CD4-positive, alpha-beta T cell treated with Interleukin-15 for 1 hour (primary cell): ENCODE results near the gene CCDC15.

ENCODE experiments used
- DNase-seq: peaks from one replicate; pipeline ENCODE4 v3.0.0-alpha.2; 2020

Gene CCDC15

GRCh38 chr11:125070699-125071254 lies 116.8 kb downstream of the CCDC15 start:
- DNase-seq: peak; percentile 87

DNA sequence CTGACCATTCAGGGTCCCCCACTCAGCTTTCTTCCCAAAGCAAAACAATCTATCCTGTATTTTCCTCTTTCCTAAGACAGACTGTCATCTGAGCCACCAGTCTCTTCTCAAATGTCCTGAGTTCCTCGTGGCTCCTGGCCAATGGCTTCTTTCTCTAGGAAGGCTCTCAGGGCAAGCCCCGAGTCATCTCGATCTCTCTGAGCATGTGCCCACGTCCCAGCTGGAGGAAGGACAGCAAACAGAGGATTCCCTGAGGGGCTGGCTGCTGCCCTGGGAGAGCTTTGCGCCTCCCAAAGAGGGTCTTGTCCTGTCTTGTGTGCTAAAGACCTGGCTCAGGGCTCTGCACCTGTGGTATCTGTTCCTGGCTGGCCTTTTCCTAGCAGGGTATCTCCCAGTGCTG lies 117.4 kb downstream of the CCDC15 start:
- no peak for DNase-seq

DNA sequence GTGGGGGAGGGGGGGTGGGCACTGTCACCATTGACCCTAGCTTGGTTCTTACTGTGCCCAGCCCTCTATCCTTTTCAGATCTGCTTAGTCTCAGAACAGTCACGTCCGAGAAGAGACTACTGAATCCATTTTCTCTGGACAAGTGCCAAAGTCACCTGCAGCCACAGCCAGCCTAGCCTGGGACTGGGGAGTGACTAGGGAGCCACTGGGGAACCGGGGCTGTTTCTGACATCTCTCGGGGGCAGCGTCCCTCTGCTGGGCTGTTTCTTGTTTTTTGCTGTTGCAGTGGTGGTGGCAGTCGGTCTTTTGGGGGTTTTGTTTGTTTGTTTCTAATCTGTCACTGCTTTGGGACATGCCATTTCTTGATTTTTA lies 117.8 kb downstream of the CCDC15 start:
- DNase-seq: no peak

DNA sequence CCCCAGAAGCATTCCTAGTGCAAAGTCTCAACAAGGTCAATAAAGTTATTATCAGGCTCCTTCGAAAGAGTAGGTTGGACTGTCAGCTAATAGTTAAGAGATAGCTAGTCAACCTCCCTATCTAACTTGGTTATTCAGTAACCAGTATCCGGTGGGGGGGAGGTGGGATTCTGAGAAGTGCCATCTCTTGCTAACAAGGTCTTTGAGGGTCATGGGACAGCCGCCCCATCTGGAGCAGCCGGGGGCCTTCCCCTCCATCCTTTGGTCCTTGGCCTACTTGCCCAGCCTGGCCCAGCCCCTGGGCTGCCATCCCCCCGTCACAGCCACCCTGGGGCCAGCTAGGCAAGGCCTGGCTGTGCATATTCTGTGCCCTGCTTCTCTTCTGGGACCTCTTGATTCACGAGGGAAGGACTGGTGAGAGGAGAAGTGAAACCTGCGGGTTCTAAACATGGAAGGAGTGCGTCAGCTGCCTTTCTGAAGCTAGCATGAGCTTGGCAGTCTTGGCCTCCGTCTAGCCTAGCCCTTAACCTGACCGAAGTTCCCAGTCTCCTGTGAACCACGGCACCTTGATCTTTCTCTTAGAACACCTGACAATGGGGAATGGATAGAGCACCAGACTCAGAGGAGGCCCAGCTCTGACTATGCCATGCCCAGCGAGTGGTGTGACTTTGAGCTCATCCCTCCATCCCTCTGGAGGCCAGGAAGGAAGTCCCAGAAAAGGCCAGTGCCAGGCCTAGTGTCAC lies 118.4 kb downstream of the CCDC15 start:
- peak; percentile 70 for DNase-seq

- no peak for DNase-seq
These were observed 119.1 kb downstream of the CCDC15 start for GRCh38 chr11:125072961-125073590.

GRCh38 chr11:125073616-125074483 lies 119.8 kb downstream of the CCDC15 start:
- no peak for DNase-seq

DNA sequence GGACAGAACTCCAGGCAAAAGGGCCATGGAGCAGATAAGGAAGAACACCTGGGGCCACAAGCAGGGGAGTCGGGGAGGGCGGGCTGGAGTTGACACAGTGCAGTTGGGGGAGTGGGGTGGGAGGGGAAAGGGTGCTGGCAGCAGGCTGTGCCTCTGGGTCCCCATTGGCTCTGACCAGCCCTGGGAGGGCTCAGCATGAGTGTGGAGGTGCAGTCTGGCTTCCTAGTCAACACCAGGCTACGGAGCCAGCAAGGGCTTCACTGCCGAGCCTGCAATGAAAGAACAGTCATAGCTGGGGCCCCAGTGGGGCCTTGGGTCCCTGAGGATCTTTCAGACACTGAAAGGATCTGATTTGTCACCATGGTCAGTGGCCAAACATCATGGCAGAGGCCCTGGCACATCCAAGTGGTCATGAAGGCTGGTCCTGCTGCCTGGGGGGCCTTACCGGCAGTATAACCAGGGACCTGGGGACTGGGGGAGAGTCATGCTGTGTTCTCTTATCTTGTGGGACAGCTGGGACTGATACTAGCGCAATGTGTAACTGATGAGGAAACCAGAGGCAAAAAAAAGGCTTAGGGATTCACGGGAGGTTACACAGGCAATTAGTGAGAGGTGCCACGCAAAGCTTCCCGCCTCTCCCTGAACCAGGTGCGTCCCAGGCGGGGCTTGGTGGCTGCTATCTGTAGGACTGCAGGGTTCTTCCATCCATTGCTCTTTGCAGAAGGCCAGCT lies 120.7 kb downstream of the CCDC15 start:
- DNase-seq: no peak

GRCh38 chr11:125075242-125075625 lies 121.2 kb downstream of the CCDC15 start:
- DNase-seq: no peak

DNA sequence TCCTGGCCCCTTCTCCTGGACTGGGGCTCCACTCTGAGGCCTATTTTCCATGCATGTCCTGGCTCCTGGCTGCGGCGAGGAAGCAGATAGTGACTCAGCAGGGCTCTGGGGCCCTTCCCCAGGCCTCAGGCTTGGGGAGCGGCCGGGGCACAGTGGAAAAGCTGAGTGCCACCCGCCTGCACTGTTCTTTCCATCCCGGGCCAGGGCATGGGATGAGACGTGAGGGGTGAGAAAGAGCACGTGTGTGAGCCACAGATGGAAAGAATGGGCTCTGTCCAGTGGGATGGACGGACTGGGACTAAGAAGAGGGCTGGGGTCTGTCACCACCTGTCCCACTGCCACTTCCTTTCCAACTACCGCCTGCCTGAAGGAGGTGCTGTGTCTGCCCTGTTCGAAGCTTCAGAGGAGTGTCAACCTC lies 121.9 kb downstream of the CCDC15 start:
- DNase-seq: no peak

DNA sequence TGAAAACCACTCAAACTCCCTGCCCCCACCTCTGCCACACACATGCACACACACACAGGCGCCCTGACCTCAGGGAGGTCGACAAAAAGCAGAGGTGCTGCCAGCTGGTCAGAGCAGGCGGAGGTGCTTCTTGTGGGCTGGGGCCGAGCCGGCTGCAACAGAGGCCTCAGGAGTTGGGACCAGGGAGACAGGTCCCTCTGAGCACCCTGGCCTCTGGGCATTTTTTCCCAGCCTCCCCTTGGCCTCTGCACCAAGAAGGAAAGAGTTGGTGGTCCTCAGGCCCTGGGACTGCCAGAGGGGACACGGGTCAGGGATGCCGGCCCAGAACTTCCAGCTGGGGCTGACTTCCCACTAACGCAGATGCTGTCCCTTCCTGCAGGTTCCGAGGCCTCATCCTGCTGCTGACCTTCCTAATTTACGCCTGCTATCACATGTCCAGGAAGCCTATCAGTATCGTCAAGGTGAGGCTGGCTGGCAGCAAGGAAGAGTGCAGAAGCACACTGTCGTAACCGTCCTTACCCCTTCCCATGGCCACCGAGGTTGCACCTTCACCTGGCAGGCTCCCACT lies 122.5 kb downstream of the CCDC15 start:
- no peak for DNase-seq

DNA sequence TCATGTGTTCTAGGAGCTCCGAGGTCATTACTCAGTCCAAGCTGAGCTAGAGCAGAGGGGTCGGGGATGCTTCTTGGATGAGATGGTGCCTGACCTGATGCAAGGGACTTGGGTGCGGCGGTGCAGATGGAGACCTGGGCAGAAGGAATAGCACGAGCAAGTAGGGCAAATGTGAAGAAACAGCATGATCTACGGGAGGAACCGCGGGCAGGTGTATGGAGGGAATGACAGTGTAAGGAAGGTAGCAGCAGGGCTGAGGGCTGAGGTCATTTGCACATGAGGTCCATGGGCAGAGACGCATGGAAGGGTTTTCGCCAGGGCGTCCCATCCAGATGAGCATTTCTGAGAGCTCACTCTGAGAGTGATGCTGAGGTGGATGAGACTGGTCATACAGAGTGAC lies 124.0 kb downstream of the CCDC15 start:
- DNase-seq: no peak

- DNase-seq: no peak
These were observed 124.6 kb downstream of the CCDC15 start for GRCh38 chr11:125078516-125079140.

DNA sequence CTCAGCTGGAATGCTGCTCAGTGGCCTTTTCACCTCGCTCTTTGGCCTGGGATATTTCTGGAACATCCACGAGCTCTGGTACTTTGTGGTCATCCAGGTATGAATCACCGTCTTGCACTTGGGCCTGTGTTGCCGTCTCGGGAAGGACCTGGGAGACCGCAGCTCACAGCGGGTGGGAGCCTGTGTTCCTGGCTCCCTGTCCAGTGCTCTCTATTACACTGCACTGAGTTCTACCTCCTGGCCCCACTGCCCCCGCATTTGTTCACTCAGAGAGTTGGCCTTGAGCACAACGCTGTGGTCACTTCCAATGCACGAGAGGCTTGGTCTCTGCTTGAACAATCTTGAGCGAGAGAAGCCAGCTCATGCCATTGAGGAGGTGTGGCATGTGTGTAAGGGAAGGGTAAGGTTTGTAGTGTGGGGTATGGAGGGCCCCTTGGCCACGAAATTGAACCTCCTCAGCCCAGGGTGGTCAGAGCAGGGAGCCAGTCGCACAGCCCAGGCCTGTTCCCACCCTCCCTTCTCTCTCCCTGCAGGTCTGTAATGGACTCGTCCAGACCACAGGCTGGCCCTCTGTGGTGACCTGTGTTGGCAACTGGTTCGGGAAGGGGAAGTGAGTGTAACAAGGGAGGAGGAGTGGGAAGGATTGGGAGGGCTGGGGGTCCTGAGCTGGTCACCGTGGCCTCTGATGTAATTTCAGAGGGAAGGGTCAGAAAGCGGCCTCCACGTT lies 125.3 kb downstream of the CCDC15 start:
- no peak for DNase-seq

DNA sequence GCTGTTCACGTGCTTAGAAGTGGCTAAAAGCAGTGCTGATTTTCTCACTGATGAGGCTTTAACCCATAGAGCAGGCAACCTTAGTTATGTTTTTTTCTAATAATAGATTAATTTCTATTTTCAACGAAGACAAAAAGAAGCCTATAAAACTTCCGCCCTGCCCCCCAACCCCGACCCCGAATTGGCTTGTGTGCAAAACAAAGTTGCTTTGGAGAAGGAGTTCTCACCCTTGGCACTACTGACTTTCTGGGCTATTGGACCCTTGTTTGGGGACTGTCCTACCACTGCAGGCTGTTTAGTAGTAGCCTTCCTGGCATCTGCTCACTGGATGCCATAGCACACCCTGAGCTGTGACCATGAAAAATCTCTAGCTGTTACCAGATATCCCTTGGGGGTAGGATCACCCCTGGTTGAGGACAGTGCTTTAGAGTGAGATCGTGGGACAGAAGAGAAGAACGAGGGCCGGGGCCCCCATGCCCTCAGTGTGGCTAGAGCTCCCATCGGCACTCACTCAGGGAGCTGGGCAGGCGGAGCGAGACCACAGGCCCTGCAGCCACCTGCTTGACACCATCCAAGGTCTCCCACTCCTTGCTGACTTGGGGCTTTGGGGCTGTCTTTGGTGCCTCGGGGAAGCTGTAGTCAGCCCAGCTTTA lies 126.0 kb downstream of the CCDC15 start:
- DNase-seq: no peak

GRCh38 chr11:125080531-125080911 lies 126.5 kb downstream of the CCDC15 start:
- DNase-seq: no peak

GRCh38 chr11:125081098-125081798 lies 127.2 kb downstream of the CCDC15 start:
- no peak for DNase-seq

GRCh38 chr11:125082040-125082439 lies 128.0 kb downstream of the CCDC15 start:
- DNase-seq: no peak

- no peak for DNase-seq
These were observed 128.8 kb downstream of the CCDC15 start for GRCh38 chr11:125082611-125083311.

DNA sequence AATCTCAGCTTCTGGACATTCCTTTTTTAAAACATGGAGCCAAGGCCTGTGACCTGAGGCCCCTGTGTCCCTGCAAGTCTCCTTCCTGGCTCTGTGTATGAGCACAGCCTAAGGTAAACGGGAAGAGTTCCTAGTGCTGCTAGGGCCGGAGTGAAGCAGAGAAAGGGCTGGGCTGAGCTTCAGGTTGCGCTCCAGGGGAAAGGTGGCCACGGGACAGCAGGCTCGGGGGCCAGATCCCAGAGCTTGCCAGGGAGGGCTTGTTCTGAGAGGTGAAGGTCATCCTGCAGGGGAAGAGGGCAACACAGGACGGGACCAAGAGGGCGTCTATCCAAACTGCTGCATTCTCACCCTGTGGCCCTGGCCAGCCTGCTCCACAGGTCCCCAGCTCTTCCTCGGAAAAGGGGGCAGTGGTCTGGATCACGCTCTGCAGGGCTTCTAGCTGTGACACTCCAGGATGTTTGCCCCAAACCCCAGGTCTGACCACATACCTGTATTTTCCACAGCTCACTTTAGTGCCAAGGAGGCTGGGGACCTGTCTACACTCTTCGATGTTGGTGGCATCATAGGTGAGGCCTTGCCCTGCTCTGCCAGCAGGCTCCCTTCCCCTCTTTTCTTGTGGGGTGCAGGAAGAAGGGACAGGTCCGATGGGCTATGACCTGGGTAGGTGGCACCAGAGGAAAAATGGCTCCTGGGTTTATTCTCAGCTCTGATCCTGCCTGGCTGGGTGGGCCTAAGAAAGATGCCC lies 129.5 kb downstream of the CCDC15 start:
- DNase-seq: no peak
